OCI-LY7 (cell line): ENCODE data around the gene MRPL50.

Experiments used
- EZH2phosphoT487 ChIP-seq: fragments of 200-600 bp; sonication (generic); IDR thresholded peaks from 2 replicates; pipeline ENCODE4 v1.6.1; 2018; ENCODE audit warnings: low read depth, borderline replicate concordance, mild to moderate bottlenecking, mixed run types, antibody characterized with exemption, low read length, moderate library complexity, mixed read lengths
- TF ChIP-seq, protein P1 (sequence below): fragments of 200-600 bp; sonication (generic); conservative IDR thresholded peaks from 2 replicates; pipeline ENCODE4 v1.5.1; 2014; ENCODE audit warnings: mild to moderate bottlenecking, antibody characterized with exemption, low read length, moderate library complexity, mixed read lengths

DNA sequence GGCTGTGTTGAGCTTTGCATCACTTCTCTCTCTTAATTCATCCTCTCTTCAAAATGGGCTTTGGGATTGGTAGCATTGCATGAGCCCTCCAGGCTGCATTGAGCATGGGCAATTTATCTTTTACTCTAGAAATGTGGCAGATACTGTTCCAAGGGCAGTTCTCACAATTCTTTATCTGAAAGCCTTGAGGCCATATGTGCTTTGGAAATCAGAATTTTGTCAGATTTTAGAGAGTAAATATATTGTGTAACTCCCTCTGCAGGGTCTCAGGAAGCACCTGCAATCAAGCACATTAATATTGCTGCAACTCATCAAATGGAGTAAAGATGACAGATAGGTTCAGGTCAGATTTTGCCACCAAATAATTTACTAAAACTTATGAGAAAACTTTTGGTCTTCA, 19.6 kb upstream of the MRPL50 start:
- TF ChIP-seq, protein P1, sequence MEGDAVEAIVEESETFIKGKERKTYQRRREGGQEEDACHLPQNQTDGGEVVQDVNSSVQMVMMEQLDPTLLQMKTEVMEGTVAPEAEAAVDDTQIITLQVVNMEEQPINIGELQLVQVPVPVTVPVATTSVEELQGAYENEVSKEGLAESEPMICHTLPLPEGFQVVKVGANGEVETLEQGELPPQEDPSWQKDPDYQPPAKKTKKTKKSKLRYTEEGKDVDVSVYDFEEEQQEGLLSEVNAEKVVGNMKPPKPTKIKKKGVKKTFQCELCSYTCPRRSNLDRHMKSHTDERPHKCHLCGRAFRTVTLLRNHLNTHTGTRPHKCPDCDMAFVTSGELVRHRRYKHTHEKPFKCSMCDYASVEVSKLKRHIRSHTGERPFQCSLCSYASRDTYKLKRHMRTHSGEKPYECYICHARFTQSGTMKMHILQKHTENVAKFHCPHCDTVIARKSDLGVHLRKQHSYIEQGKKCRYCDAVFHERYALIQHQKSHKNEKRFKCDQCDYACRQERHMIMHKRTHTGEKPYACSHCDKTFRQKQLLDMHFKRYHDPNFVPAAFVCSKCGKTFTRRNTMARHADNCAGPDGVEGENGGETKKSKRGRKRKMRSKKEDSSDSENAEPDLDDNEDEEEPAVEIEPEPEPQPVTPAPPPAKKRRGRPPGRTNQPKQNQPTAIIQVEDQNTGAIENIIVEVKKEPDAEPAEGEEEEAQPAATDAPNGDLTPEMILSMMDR, result no peak
- TF ChIP-seq EZH2phosphoT487, result no peak
